GM12892 (cell line): ENCODE results near the gene SERPINB10.

Source experiments
- POLR2A ChIP-seq: IDR thresholded peaks from 2 replicates; pipeline ENCODE4 v1.6.1; 2011; ENCODE audit warnings: low read depth, low read length, control low read depth
- POLR2AphosphoS5 ChIP-seq: IDR thresholded peaks from 2 replicates; pipeline ENCODE4 v1.6.1; 2011; ENCODE audit warnings: low read depth, low read length, control low read depth

DNA sequence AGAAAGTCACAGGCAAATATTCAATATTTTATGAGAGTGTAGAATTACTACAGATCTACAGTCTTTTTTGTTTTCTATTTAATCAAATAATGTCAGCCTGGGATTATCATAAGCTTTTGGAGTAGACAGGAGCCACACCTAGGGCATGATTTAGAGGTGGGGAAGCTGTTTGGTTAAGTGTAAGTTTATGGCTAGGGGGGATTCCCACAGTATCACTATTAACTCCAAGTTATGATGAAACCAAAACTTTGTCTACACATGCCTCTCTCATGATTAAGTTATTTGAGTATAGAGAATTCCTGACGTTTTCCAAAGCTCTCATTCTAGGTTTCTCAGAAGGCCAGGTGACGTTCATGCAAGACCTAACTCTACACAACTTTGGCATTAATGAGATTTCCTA lies 2.1 kb downstream of the SERPINB10 start:
- TF ChIP-seq POLR2A, result no peak
- no peak for TF ChIP-seq POLR2AphosphoS5
